Ramos (cell line): ENCODE measurements around the gene SMDT1.
"Not testable (repeated sequence)": the region's sequence is repeated elsewhere in the genome, so short reads cannot be mapped to it uniquely, and the experiment has no call there.

Experiments
- in situ Hi-C: fragments of 300-500 bp; cut with MboI; formaldehyde crosslinking; loops from one replicate; pipeline ENCODE4 v1.14.3; 2022; ENCODE audit warnings: low sequenced_read_pairs; ENCODE audit not compliant: unreplicated experiment

SMDT1 gene

DNA sequence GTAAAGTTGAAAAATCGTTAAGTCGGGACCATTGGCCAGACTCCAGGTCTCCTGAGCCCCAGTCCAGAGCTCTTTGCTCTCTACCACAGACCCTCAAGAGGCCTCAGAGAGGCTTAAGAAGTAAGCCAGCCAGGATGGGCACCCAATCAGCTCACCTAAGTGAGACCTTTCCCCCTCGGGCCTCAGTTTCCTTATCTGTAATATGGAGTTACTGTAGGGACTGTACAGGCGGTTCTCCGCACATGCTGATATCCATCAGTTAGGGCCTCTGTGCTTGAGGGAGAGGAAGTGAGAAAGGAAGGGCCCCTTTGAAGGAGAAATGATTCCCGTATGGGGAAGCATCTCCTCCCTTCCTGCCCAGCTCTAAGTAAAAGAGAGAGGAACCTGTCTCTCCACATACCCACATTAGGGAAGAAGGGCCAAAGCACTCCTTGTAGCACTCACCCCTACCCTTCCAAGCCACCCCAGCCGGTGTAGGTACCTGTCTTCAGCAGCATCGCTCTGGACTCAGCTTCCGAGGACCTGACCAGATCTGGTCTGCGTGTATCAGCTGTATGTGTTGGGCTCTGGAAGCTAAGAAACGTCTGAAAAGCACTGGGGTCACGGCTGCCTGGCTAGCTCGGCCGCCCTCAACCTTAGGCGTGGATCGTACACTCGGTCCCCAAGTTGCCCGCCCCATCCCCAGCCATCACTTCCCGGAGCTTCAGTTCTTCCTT lies 9.5 kb upstream of the SMDT1 start:
- in situ Hi-C loops: no loop called here

DNA sequence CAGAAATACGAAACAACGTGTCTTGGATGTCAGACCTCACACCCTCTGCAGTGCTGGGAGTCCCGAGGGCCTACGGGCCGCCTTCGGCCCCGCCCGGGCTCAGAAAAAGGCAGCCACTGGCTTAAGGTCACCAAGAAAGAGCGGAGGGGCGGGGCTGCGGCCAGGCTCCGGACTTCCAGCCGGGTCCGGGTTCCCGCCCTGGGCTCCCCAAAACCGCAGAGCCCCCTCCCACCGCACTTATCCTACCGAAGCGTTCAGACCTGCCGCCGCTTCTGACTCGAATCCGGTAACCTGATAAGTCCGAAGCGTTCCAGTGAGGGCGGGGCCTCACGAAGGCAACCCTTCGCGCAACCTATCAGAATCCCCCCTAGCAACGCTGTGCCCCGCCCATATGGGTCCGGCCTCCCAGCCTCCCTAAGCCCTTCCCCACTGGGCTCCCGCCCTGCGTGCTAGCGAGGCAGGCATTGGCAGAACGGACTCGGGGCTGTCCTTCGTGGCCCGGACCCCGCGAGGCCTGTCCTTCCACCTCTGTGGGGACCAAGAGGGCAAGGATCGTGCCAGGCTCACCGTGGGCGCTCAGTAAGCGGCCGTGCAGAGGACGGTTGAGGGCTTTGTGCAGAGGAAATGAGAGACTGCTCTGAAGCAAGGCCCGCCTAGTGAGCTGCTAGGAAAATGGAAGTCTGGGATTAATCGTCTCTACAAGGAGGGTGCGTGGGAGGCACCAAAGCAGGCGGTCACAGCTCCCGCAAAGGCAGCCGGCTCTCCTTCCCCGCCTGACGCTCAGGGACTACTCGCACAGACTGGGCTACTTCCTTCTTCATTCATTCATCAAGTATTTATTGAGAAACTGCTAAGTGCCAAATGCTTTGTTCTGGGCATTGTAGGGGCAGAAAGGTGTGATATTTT lies 8.7 kb upstream of the SMDT1 start, which contains the start of gene NAGA:
NAGA (minus strand) TSS at position 296 of the 906 bp plus-strand sequence. CDS start 515 bp downstream, outside the sequence.
- in situ Hi-C loops: no loop called here

DNA sequence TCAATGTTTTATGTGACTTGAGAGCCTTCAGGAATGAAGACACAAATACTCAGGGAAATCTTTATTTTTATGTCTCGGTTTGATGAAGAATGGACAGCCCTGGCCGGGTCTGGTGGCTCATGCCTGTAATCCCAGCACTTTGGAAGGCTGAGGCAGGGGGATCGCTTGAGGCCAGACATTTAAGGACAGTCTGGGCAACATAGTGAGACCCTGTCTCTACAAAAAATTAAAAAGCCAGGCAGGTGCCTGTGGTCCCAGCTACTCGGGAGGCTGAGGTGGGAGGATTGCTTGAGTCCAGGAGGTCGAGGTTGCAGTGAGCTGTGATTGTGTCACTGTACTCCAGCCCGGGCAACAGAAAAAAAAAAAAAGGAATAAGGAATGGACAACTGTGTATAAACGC lies 8.0 kb upstream of the SMDT1 start:
- in situ Hi-C loops: not testable (repeated sequence)

DNA sequence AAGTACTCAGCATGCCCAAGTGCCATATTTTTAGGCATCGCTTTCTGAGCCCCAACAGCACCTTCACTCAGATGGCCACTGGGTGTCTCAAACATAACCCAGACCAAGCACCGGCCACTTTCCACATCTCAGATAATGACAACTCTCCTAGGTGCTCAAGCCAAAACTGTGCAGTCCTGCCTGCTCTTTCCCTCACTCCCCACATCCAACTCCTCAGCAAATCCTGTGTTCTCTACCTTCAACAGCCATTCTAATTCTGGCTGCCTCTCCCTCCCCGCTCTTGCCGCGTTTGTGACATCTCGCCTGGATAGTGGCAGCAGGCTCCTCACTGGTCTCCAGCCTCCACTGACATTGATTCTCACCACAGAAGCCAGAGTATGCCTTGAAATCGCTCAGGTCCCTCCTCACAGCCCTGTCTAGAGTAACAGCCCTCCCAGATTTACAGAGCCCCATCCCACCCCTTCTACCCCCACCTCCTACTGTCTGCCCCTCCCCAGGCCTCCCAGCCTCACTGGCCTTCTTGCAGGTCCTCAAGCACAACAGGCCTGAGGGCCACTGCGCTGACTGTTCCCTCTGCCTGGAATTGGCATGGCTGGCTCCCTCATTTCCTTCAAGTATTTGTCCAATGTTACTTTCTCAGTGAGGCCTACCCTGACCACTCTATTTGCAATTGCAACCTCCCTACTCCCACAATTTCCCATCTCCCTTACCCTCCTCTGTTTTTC lies 6.7 kb upstream of the SMDT1 start:
- in situ Hi-C loops: no loop called here

DNA sequence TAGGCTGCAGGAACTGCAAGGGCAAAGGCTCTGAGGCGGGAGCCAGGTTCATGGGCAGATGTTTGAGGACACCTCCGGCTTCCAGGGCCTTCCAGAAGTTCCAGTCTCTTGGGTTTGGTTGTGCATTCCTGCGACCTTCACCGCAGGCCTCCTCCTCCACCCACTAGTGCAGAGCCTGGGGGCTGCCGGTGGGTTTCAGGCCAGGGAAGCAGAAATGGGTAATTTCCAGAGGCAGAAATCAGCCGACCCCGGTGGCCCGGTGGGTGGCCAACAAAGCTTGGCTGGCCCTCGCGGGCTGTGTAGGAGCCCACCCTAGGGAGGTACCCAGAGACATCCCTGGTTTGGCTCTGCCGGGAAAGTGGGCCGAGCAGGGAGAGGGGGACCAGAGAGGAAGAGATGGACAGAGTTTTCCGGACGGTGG lies 5.9 kb upstream of the SMDT1 start:
- in situ Hi-C loops: no loop called here

DNA sequence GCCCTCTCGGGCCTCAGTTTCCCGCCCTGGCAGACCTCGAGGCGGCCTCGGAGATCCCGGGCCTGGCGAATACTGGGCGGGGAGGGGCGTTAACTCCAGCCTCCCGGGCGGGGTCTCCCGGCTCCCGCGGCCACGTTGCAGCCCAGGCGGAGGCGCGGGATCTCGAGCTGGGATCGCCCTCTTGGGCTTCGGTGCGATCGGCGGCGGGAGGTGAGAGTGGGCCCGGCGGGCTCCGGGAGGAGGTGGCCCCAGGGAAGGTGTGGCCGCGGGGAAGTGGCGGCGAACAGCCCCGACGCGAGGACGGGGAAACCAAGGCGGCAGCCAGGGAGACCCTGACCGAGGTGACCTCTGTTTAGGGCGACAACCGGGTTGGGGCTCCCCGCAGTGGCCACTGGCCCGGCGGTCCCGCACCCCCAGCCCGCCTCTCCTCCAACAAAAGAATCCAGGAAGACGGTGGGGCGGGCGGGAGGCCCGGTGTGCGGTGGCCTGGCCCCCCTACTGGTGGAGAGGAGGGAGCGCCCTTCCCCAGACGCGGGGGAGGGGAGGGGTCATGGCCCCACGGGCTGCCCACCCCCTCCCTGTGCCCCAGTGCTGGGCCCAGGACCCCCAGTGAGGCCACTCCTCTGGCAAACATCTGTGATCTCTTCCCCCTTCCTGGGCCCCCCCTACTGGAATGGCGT lies 5.2 kb upstream of the SMDT1 start, which contains the start of gene PHETA2:
PHETA2 (plus strand) TSS at position 117 of the 680 bp plus-strand sequence. CDS start 3,046 bp downstream, outside the sequence.
- in situ Hi-C loops: no loop called here

DNA sequence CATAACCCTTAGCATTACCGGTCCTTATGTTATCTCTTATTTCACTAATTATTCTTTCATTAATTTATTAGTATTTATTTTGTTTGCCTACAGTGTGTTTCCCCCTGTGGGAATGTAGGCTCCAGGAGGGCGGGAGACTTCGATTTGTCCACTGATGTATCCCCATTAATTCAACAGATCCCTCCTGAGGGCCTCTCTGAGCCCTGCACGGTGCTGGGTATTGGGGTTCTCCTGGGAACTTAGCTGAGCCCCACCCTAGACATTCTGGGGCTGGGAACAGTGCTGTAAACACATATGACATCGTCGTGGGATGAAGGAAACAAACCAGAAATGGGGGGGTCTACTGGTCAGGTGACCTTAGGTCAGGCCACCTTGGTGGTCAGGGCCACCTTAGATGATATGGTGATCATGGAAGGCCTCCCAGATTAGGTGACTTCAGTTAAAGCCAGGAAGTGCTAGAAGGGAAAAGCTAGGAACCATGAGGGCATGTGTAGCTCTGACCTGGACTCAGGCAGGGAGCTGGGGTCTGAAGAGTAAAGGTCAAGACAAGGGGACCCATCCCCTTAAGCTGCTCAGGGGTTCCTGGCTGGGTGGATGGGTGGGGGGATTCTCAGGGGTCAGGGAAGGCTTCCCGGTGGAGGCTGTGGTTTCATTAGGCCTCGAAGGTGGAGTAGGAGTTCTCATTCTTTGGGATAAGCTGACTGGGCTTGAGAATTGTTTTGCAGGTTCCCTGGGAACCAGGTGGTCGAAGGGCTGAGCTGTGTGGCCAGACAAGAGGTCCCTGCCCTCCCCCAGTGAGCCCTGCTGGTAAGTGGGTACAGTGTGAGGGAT lies 4.4 kb upstream of the SMDT1 start:
- in situ Hi-C loops: loop anchor here (25.0 kb wide), 1 partner anchor 263 kb away; the partner anchor contains the start of gene CCDC134

DNA sequence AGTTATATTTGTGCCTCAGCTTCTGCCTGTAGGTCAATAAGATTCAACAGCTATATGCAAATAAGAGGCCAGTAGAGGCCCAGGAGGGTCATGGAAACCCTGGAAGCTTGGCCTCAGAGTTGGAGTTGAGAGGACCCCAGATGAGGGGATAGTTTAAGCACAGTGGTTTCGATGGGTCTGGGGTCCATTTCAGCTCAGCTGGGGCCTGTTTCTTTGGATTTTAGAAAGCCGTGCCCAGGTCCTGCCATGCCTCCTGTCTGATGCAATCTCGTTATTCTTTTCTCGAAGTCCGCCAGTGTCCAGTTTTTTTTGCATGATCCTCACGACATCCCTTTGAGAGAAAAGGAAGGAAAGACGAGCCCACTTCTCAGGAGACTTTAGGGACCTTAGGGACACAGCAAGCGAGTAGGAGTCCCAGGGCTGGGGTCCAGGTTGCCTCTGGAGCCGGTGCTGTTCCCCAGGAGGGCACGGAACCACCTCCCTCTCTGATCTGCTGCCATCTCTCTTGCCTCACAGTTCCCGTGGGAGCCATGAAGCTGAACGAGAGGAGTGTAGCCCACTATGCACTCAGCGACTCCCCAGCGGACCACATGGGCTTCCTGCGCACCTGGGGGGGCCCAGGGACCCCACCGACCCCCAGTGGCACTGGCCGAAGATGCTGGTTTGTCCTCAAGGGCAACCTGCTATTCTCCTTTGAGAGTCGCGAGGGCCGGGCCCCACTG lies 2.6 kb upstream of the SMDT1 start:
- in situ Hi-C loops: loop anchor here (25.0 kb wide), 1 partner anchor 265 kb away; the partner anchor contains the start of gene CCDC134

DNA sequence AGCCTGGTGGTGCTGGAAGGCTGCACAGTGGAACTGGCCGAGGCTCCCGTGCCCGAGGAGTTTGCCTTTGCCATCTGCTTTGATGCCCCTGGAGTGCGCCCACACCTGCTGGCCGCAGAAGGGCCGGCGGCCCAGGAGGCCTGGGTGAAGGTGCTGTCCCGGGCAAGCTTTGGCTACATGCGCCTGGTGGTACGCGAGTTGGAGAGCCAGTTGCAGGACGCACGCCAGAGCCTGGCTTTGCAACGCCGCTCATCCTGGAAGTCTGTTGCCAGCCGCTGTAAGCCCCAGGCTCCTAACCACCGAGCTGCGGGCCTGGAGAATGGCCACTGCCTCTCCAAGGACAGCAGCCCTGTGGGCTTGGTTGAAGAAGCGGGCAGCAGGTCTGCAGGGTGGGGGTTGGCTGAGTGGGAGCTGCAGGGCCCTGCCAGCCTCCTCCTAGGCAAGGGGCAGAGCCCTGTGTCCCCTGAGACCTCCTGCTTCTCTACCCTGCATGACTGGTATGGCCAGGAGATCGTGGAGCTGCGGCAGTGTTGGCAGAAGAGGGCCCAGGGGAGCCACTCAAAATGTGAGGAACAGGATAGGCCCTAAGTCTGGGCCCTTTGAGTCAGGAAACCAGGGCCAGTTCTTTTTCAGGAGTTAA lies 1.9 kb upstream of the SMDT1 start:
- in situ Hi-C loops: loop anchor here (25.0 kb wide), 1 partner anchor 265 kb away; the partner anchor contains the start of gene CCDC134

DNA sequence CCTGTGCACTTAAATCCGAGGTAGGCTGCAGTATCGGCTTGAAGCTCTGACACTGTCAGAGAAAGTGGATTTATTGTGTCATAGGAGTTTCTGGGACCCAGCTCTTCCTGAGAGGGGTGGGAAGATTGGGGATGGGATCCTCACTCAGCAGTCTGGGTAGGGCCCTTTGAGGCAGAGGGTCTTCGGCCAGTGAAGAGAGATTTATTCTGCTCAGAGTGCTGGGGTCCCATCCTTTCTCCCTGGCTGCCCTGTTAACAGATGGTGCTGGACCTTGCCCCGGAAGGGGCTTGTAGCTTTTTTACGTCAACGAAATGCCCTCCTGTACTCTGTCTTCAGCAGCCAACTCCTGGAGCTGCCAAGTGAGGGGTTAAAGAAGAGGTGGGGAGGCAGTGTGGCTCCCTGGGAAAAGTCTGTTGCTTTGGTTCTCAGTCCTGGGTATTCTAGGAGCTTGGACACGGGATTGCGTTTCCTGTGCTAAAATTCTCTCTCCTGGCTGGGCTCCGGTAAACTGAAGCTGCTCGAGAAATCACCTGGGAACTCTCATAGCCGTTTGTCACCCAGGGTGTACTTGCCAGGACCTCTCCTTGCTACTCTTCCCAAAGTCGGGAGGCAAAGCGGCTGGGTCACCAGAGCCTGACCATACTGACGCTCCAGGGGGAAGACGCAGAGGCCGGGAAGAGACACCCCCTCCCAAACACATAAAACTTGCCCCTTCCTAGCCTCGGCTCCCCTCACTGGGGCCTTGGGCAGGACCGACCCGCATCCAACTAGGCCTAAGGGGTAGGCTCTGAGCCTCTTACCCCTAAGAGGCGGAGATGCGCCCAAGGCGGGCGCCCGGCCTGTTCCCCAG lies 806 bp upstream of the SMDT1 start:
- in situ Hi-C loops: loop anchor here (25.0 kb wide), 1 partner anchor 266 kb away; the partner anchor contains the start of gene CCDC134

DNA sequence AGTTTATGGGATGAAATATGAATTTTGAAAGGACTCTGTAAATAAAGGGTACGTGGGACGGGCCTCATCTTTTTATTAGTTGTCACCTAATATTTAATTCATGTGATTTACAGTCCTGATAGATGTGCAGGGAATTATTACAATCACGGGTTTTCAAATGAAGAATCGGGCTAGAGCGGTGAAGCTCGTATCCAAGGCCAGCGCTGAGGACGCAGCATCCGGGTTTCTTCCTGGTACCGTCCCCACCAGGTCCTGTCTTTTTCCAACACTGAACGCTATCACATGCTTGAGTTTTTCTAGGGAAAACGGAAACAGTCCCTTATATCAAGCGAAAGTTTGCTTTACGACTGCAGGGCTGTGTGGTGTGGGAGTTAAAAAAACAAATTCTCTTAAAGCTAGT lies 787 bp downstream of the SMDT1 start:
- in situ Hi-C loops: loop anchor here (25.0 kb wide), 1 partner anchor 268 kb away; the partner anchor contains the start of gene CCDC134

DNA sequence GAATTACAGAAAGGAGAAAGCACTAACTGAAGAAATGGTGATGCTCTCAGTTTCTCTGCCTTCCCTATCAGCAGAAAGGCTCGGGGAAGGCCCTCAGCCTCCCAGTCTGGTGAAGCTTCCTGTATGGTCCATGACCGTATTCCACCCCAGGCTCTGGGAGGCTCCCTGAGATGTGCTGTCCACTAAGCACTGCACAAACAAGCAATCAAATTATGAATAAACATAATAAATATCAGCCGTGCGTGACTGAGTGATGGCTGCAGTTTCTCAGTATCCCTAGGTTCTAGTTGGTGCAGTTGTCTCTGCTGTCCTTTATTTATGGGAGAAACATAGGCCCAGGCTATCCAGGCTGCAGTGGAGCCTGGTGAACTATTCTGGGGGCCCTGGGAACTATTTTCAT lies 3.6 kb downstream of the SMDT1 start:
- in situ Hi-C loops: loop anchor here (25.0 kb wide), 1 partner anchor 271 kb away; the partner anchor contains the start of gene CCDC134

DNA sequence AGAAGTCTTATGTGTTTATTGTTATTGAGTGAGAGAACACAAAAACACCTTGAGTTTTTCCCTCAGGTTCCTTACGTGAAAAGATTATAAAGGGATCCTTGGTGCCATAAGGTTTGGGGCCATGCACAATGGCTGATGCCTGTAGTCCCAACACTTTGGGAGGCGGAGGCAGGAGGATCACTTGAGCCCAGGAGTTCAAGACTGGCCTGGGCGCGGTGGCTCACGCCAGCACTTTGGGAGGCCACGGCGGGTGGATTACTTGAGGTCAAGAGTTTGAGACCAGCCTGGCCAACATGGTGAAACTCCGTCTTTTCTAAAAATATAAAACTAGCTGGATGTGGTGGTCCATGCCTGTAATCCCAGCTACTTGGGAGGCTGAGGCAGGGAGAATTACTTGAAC lies 5.4 kb downstream of the SMDT1 start:
- in situ Hi-C loops: loop anchor here (25.0 kb wide), 1 partner anchor 273 kb away; the partner anchor contains the start of gene CCDC134

DNA sequence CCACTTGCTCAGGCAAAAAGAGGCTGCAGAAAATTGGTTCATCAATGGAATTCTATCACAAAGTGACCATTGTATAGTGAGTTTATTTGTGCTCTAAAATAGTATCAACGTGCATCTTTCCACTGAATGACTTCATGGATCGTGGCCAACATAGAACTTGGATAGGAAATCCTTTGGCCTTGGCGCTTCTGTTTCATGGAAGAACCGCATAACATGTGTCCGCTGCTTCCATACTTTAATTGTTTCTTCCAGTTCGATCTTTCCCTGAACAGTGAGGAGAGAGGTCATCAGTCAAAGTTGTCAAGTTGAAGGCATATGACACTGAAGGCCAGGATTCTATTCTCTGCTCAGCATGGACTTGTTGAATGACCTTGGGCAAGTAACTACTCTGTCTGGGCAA lies 6.6 kb downstream of the SMDT1 start:
- in situ Hi-C loops: loop anchor here (25.0 kb wide), 1 partner anchor 274 kb away; the partner anchor contains the start of gene CCDC134

DNA sequence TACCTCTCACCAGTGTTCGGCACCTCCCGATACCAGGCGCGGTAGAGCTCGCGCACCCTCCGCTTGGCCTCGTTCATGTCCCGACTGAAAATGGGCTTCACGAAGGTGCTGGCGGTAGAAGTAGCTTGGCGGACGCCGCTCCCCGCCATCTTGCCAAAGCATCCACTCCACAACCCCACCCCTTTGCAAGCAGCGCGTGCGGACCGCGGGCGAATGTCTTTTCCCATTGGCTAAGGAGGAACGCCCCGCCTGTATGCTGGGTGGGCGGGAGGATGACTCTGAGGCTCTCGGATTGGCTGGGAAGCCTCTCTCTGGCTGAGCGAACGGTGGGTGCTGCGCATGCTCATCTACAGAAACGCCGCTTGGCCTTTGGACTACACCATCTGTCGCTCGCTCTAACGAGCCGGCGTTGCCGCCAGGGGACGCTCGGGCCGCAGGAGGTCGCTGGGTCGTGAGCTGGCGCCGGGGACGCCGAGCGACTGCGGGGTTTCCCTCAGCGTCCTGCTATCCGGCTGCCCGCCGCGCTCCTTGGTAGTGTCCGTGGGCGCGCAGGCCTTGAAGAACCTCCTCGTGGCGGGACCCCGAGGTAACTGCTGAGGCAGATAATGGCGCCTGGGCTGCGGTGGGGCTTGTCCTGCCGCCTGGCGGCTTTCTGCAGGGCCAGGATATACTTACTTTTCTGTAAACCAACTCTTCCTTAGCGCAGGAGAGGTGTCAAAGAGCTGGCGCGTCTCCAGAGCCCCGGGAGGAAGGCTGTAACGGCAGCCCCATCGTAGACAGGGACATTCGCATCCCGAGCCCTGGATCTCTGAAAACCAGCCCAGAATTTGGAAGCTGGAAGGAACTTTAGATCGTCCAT lies 11.3 kb downstream of the SMDT1 start, which contains the start of gene NDUFA6:
NDUFA6 (minus strand) TSS at position 177 of the 859 bp plus-strand sequence; CDS start at position 149, 28 bp downstream.
- in situ Hi-C loops: loop anchor here (25.0 kb wide), 1 partner anchor 279 kb away; the partner anchor contains the start of gene CCDC134
